Stromal cell of bone marrow (primary cell): ENCODE data around the gene PPP2R5C.

Experiments used
- DNase-seq: peaks from one replicate; pipeline ENCODE4 v3.0.0-alpha.2; 2012; ENCODE audit warnings: low read depth

Gene PPP2R5C

DNA sequence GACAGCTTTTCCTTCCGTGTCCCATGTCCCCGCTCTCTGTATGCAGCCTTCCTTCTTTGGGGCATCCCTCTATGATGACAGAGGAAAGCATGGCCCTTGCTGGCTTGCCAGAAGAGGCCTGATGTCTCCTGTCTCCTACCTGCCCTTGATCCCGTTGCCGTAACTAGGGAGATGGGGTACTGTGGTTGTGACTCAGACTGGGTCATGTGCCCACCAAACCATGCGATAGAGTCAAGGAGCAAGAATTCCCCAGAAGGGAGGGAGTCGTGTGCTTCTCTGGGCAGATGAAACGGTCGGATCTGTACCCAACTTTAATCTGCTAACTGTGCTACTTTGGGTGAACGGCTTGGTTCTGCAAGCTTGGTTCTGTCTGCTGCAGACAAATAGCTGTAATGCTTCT, 103.8 kb downstream of the PPP2R5C start:
- DNase-seq: no peak

DNA sequence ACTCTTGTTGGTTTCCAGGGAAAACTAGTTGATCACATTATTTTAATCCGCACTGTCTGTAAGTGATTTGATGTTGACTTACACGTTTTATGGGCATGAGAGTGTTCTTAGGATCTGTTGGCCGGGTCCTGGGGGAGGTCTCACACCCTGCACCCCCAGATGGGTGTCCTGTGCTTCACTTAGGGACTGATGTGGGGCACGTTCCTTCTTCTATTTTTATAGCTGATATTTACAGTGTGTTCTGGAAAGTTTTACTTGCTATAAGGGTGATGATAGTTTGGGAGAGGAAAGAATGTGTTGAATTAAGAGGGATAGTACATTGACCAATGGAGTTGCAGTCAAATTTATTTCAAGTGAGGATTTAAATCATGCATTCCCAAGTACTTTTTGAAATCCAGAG, 106.3 kb downstream of the PPP2R5C start:
- no peak for DNase-seq

DNA sequence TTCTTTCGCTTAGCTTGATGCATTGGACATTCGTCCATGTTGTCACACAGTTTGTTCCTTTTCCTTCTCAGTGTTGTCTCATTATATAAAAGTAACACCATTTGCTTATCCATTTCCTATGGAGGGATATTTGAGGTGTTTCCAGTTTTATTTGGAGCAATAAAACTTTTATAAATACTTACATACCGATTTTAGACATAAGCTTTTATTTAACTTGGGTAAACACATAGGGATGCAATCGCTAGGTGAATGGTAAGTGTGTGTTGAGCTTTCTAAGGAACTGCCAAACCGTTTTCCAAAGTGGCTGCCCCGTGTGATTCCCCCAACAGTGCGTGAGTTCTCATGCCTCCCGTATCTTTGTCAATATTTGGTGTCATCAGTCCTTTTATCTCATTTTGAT, 107.7 kb downstream of the PPP2R5C start:
- no peak for DNase-seq

DNA sequence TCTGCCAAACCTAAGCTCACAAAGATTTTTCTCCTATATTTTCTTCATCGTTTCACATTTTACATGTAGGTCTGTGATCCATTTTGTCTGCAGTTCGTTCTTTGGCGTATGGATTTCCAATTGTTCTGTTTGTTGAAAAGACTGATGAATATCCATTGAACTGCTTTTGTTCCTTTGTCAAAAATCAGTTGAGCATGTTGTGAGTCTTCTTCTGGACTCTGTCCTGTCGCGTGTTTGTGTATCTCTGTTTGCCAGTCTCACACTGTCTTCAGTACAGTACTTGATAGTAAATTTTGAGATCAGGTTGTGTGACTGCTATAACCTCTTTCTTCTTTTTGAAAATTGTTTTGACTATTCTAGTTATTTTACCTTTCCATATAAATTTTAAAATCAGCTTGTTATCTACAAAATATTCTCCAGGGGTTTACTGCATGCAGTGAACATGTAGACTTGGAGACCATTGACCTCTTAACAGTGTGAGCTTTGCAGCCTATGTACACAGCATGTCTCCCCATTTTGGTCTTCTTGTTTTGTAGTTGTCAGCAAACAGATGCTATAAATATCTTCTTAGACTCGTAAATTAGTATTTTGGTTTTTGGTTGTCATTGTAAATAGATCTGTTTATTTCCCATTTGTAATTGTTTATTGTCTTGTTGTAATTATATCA, 108.9 kb downstream of the PPP2R5C start:
- DNase-seq: no peak

DNA sequence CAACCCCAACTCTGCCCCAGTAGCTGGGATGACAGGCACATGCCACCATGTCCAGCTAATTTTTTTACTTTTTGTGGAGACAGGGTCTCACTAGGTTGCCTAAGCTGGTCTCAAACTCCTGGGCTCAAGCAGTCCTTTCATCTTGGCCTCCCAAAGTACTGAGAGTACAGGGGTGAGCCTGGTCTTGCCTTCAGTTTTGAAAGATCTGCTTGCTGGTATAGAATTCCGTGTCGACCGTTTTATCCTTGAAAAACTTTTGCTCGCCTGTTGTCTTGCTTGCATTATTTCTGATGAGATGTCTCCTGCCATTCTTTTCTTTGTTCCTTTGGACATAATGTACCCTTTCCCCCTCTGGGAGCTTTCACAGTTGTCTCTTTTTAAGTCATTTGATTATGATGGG, 110.8 kb downstream of the PPP2R5C start:
- no peak for DNase-seq

DNA sequence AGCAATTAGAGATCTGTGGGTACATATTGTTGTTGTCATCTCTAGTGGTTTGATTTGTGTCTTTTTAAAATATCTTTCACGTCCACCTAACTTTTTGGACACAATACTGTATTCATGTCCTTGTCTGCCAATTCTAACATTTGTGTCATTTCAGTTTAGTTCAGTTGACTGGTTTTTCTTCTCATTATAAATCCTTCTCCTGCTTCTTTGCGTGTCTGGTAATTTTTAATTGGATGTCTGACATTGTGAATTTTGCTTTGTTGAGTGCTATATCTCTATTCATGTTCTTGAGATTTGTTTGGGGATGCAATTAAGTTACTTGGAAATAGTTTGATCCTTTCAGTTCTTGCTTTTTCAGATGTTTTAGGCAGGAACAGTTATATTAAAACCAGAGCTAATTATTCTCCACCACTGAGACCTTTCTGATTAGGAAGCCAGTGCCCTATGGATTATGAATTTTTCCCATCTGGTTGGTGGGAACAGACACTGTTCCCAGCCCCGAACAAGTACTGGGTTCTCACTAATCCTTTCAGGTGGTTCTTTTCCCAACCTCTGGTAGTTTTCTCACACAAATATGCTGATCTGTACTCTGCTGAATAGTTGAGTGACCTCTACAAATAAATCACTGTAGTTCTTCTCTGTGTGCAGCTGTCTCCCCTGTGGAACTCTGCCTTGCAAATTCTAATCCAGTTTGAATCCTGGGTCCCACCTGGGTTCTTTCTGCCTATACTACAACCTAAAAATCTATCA, 111.7 kb downstream of the PPP2R5C start:
- DNase-seq: no peak

DNA sequence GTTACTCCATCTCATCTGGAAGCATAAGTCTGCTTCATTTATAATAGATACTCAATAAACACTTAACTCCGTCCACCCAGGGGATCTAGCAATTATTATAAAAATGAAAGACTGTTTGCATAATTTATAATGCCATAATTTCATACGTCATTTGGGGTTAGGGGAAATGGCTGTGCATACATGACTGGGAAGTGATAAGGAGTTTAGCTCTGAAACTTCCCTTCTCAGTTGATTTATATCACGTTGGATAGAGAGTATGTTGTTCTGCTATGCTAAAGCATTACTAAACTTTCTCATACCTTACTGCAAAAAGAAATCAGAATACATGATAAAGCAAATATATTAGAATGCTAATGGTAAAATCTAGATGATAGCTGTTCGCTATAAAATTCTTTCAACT, 112.5 kb downstream of the PPP2R5C start:
- DNase-seq: no peak

DNA sequence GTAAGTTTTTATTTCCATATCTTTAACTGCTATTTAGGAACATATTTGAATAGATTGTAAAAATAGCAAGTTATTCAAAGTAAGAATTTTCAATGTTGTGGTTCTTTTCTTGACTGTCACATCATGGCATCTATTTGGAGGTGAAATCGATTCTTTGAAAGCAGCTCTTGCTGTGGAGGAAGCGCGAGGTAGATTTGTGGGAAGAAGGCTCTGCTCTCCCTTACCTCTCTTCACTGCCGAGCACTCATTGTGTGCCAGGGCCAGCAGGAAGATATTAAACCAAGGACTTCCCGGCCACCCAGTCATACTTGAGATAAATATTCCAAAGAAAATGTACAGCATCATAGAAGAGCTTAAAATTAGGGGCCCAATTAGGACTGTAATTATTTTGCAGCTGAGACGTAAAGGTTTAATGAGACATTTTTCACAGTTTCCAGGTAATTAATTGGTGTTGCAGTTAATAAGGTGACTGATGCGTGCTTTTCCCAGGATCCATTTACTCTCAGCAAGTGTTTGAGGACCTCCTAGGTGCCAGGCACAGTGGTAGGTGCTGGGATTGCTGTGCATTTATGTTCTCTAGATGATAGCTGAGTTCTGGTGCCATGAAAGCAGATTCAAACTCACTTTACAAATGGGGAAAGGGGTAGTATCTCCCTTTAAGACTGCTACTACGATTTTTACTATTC, 113.7 kb downstream of the PPP2R5C start:
- DNase-seq: no peak

DNA sequence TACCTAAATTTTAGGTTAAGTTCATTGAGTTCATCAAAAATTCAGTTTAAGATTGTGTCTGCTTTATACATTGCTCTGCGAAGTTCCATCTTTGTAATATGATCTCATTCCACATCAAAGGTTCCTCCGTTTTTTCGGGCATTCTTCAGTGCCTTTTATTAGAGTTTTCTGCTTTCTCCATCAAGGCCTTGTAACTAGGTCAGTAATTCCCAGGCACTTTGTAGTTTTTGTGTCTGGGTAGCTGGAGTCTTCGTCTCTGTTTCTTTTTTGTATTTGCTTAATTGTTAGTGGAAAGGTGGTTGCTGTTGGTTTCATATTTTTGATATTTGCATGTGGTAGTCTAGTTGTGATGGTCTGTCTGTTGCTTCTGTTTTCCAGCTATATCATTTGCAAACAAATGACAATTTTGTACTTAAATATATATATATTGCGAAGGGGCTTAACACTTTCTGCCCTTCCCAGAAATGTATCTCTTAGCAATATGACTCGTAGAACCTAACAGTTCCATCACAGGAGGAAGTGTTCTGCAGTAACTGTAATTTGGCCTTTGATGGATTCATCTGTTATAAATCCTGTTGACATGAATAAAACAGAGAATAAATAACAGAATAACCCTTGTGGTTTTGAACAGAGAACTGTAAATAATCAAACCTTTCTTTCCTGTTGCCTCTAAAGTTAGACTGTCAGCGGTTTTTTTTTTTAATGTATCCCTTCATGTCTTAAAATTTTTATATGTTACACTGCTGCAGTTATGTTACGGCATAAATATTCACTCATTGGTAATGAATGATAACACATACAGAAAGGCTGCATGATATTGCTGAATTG, 114.4 kb downstream of the PPP2R5C start:
- no peak for DNase-seq

DNA sequence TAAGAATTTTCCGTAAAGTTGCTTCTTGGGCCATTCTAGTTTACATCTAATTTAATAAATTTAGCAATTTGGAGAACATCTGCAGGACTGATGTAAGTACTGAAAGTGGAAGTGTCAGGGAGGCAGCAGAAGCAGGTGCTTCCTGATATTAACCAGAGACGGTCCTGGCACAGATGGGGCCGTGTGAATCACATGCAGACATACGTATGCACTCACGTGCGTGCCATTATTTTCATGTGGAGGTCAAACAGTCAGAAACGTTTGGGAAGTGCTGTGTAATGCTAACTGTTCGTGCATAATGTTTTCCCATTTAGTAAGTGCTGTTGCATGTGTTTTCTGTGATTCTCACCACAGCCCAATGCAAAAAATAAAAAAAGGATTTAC, 115.0 kb downstream of the PPP2R5C start:
- peak; percentile 12 for DNase-seq

DNA sequence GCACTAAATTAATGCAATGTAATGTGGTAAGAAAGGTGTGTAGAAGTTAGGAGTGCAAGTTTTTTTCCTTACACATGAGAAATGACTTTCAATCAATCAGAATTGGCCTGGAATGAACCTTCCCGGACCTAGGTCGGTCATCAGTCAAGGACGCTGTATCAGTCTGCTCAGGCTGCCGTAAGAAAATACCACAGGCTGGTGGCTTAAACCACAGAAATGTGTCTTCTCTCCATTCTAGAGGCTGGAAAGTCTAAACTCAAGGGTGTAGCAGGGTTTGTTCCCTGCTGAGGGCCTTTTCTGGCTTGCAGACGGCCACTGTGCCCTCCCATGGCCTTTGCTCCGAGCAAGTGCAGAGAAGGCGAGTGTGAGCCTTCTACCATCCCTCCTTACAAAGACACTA, 116.3 kb downstream of the PPP2R5C start:
- no peak for DNase-seq

DNA sequence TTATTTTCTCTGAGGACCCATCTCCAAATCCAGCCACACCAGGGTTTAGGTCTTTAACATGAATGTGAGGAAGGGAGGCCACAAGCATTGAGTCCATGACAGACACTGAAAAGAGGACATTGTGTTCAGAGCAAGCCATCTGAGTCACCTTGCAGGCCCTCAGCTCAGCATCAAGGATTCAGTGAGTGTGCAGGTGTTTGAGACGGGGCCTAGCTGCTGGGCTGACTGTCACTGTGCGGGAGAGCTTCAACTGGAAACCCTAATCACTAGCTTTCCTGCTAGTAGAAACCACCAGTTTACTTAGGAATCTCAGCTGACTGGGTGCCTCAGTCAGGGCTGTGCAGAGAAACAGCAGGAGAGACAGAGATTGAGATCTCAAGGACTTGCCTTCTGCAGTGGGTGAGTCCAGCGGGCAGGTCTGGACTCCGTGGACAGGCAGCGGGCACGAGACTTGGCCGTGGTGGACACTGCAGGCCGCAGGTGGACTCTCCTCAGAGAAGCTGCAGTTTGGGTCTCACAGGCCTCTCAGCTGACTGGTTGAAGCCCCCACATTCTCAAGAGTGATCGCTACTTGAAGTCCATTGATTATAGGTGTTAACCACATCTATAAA, 116.8 kb downstream of the PPP2R5C start:
- DNase-seq: no peak

DNA sequence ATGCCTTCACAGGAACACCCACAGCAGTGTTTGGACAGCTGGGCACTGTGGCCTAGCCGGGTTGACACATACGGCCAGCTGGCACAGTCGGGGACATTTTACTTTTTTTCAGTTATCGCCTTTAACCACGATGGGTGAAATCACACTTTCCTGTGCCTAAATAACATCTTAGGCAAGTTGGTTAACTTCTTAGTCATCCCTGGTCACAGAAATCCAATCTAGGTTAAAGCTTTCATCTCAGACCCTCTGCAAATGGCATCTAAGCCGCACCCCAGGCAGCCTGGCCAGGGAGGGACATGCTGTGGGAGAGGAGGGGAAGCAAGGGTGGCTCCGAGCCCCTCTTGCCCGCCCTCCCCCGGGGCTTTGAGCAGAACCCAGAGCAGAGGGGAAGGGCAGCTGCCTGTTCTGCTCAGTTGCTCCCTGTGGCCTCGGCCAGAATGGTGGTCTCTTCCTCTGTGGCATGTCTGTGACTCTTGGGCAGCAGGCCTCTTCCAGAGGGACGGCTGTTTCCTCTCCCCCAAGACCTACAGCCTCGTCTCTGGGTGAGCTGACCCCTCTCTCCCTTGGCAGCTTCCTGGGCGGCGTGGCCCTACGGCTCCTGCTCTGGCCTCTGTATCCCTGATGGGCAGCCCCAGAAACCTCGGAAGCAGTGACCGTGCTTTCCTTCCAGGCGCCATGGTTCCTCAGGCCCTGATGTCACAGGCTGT, 117.5 kb downstream of the PPP2R5C start:
- DNase-seq: no peak

DNA sequence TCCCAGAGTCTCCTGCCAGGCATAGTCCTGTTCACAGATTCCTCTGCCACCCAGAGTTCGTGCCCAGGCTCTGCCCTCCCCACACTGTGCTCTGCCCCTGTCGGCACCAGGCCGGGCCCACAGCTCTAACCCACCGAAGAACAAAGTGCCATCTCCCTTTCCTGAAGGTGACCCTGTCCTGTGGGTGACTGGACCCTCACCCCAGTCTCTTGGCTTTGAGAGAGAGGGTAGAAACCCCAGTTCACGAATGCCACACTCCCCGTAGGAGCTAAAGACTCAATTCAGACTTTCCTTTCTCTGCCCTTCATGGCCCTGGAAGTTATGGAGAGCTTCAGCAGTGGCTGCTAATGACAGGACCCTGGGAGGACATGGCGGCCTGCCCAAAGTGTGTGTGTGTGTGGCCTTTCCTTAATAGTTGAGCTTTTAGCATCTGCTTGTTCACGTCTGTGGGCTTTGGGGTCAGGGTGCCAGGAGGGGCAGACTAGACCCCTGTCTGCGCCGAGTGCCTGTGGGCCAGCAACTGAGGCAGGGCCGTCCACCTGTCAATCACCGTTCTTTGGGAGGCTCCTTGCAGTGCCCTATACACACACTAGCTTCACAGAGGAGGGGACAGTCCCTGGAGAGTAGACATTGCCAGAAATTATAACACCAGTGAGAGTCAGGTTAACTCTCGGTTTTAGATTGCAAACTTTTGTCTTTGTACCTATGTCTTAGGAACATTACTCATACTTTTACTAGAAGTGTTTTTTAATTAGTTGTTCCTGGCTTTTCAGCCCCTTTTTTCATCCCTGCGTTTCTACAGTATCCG, 118.2 kb downstream of the PPP2R5C start:
- DNase-seq: no peak

DNA sequence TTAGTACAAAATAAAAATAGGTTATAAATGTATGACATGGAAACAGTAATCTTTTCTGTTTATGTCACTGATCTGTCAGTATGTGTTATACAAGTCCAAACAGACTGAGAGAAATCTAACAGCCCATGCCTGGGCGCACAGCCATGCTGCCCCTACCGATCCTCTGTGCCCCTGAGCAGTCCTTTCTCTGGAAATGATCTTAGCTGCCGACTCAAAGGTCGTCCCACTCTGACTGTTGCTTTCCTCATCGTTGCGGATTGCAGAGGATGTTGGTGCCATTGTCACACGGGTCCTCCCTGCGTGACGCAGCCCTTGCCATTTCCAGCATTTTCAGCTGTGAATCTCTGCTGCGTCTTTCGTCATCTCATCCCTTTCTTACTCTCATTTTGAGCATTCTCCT, 119.9 kb downstream of the PPP2R5C start:
- no peak for DNase-seq

DNA sequence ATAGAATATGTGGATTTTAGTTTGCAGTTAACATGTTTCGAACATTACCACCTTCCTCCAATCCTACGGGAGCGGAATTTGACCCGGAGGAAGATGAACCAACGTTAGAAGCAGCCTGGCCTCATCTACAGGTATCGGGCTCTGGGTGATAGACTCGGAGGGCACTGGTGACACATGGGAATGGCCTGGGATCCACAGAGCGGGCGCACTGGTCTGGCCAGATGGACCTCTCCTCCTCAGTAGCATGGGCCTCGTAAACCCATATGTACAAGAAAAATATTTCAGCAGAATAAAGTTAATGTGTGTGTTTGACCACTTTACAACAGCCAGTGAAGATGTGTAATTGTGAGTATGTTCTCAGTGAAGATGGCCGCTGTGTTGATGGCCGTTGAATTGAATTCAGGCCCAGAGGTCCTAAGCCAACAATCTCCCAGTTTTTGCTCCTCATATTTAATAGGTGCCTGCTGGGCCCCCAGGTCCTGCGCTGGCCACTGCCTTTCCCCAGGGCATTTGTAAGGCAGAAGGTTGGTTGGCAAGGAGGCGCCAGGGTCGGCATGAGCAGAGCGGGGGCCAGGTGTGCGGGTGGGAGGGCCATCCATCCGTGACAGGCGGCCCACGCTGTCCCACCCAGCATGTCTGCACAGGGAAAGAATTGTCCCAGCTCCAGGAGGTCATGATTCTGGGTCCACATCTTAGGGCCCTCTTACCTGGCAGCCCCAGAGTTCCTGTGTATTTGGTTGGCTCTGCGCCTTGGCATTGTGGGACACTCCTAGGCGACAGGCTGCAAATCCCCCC, 120.8 kb downstream of the PPP2R5C start:
- no peak for DNase-seq

DNA sequence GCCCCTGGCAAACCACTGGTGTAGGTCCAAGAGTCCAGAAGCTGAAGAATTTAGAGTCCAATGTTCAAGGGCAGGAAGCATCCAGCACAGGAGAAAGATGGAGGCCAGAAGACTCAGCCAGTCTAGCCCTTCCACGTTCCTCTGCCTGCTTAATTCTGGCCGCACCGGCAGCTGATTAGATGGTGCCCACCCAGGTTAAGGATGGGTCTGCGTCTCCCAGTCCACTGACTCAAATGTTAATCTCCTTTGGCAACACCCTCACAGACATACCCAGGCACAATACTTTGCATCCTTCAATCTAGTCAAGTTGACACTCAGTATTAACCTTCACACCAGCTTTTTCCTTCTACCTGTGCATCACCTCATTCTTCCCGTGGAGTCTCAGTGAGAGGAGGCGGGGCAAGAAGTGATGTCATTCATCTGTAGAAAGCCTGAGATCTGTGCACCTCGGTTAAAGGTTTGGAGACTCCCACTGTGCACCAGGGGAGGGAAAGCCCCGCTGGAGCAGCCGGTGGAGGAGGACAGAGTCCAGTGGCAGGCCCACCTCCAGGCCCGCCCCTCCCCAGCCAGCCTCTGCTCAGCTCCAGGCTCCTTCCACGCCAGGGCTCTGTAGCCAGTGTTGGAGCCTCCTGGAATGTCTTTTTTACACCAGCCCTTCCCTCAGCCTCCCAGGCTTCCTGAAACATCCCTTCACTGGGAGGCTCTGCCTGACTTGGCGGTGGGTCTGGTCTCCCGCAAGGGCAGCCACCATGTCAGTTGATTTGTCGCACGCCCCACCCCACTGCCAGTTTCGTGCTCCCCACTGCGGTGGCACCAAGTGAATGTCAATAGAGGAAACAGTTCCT, 122.8 kb downstream of the PPP2R5C start:
- DNase-seq: no peak

DNA sequence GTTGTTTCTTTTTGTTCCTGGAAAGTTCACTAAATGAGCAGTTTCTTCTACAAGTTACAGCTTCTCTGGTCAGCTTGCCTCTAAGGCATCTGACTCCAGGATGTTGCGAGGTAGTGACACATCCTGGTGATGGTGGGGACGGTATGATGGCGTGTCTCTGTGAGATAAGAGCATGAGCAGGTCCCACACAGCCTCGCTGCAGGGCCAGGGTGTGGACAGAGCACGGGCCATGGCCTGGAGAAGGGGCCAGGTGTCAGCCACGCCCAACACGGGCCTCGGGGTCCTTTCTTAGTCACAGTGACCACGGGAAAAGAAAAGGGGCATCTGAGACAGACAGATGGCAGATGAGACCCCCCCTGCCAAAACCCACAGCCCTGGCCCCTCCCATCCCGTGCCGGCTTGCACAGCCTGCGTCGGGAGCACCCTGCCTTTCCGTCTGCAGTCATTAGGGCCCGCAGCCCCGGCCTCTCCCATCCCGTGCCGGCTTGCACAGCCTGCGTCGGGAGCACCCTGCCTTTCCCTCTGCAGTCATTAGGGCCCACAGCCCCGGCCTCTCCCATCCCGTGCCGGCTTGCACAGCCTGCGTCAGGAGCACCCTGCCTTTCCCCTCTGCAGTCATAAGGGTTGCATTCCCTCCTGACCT, 123.5 kb downstream of the PPP2R5C start:
- DNase-seq: no peak
